HCT116 (cell line): ENCODE data around the gene HAO2. TPM values are rescaled to one million over a fixed set of nuclear protein-coding genes. Genes with fewer than 3 reads are reported as not detected.

Source experiments
- ATAC-seq: fragments of 200-7000 bp; cut with Tn5 transposase; 2 replicates; pipeline ENCODE4 v1.9.1; 2020; ENCODE audit warnings: mild to moderate bottlenecking, moderate library complexity
- BruUV-seq: library from RNA; stranded (reverse); fragments of 400-500 nt; replicated peaks from 2 replicates; lab custom pipeline; 2021; lab: Mats Ljungman, UMichigan
- CTCF ChIA-PET: fragments of 300-600 bp; sonication (Branson Sonifier 250); formaldehyde crosslinking; loops from one replicate; lab custom pipeline; 2021; ENCODE audit warnings: antibody characterized with exemption; lab: Charles Lee
- POLR2A ChIA-PET: fragments of 300-600, 350-600 bp; sonication (Branson Sonifier 250); formaldehyde crosslinking; loops from one replicate; lab custom pipeline; 2021; ENCODE audit warnings: antibody characterized with exemption; lab: Charles Lee
- RAD21 ChIA-PET, 2 experiments: fragments of 300-600 bp; sonication (Branson Sonifier 250); formaldehyde crosslinking; loops; one replicate each; lab custom pipeline; 2023; ENCODE audit warnings: low total read pairs in 2 of 2; ENCODE audit not compliant: uncharacterized antibody in 2 of 2, unreplicated experiment in 2 of 2, low non-redundant PET in 1 of 2; lab: Charles Lee
- DNase-seq: peaks from one replicate; pipeline ENCODE4 v3.0.0-alpha.2; 2010; ENCODE audit warnings: low read depth, low spot score
- H2AFZ ChIP-seq: fragments of 200-600 bp; shearing (Covaris generic), sonication (generic); 2 replicates; pipeline ENCODE4 v1.6.1; 2017; ENCODE audit warnings: low read depth, mixed run types, mixed read lengths, antibody characterized with exemption, low read length; ENCODE audit not compliant: poor library complexity, severe bottlenecking
- H3K27ac ChIP-seq: 2 replicates; pipeline ENCODE4 v1.5.1; 2012; ENCODE audit warnings: low read depth, low read length
- H3K27me3 ChIP-seq: fragments of 200-600 bp; sonication (generic); 2 replicates; pipeline ENCODE4 v1.6.1; 2016; ENCODE audit warnings: mixed run types, low read length, mixed read lengths; ENCODE audit not compliant: insufficient read depth
- H3K36me3 ChIP-seq, 2 experiments: fragments of 200-500 bp in 1 of 2; fragments of 200-600 bp in 1 of 2; sonication (Bioruptor generic) in 1 of 2; sonication (generic) in 1 of 2; 2 replicates each; pipeline versions ENCODE4 v1.5.1 to v1.6.1; 2014 to 2016; ENCODE audit warnings: low read length in 2 of 2, inconsistent platforms in 1 of 2, mixed read lengths in 1 of 2, mixed run types in 1 of 2; ENCODE audit not compliant: insufficient read depth in 2 of 2, control insufficient read depth in 1 of 2
- H3K4me1 ChIP-seq, 2 experiments: fragments of 200-600 bp in 1 of 2; sonication (generic) in 1 of 2; 2 replicates each; pipeline versions ENCODE4 v1.5.1 to v1.6.1; 2012 to 2017; ENCODE audit warnings: low read length in 2 of 2, inconsistent platforms in 1 of 2, mild to moderate bottlenecking in 1 of 2, mixed read lengths in 1 of 2, mixed run types in 1 of 2, moderate library complexity in 1 of 2; ENCODE audit not compliant: insufficient read depth in 2 of 2, control insufficient read depth in 1 of 2
- H3K4me2 ChIP-seq: fragments of 200-600 bp; sonication (generic); 2 replicates; pipeline ENCODE4 v1.6.1; 2017; ENCODE audit warnings: mixed run types, low read length, mixed read lengths
- H3K4me3 ChIP-seq, 2 experiments: fragments of 200-600 bp in 1 of 2; sonication (generic) in 1 of 2; replicated peaks in 1 of 2; 2 replicates each; pipeline ENCODE4 v1.5.1; 2011 to 2016; ENCODE audit warnings: low read length in 2 of 2, control low read depth in 1 of 2, low read depth in 1 of 2, mild to moderate bottlenecking in 1 of 2, mixed read lengths in 1 of 2, mixed run types in 1 of 2
- H3K79me2 ChIP-seq: fragments of 200-600 bp; sonication (generic); 2 replicates; pipeline ENCODE4 v1.6.1; 2017; ENCODE audit warnings: mild to moderate bottlenecking, mixed run types, low read length, moderate library complexity, mixed read lengths; ENCODE audit not compliant: insufficient read depth
- H3K9ac ChIP-seq: fragments of 200-600 bp; sonication (generic); 2 replicates; pipeline ENCODE4 v1.6.1; 2016; ENCODE audit warnings: low read length, mixed read lengths
- H3K9me2 ChIP-seq: fragments of 200-600 bp; sonication (generic), shearing (Covaris generic); 2 replicates; pipeline ENCODE4 v1.6.1; 2017; ENCODE audit warnings: mixed run types, mild to moderate bottlenecking, moderate library complexity; ENCODE audit not compliant: insufficient read depth
- H3K9me3 ChIP-seq, 2 experiments: fragments of 200-500 bp in 1 of 2; fragments of 200-600 bp in 1 of 2; sonication (Bioruptor generic) in 1 of 2; sonication (generic) in 1 of 2; 2 replicates each; pipeline ENCODE4 v1.6.1; 2014 to 2017; ENCODE audit warnings: low read length in 2 of 2, mixed read lengths in 2 of 2, inconsistent platforms in 1 of 2, low read depth in 1 of 2, mild to moderate bottlenecking in 1 of 2, mixed run types in 1 of 2, moderate library complexity in 1 of 2; ENCODE audit not compliant: control insufficient read depth in 1 of 2, insufficient read depth in 1 of 2
- H4K20me1 ChIP-seq: fragments of 200-600 bp; sonication (generic), shearing (Covaris generic); 2 replicates; pipeline ENCODE4 v1.6.1; 2017; ENCODE audit warnings: mixed run types, mild to moderate bottlenecking, moderate library complexity; ENCODE audit not compliant: insufficient read depth
- CBX3 ChIP-seq: IDR thresholded peaks from 2 replicates; pipeline ENCODE4 v1.6.1; 2012; ENCODE audit warnings: low read depth
- ELF1 ChIP-seq: IDR thresholded peaks from 2 replicates; pipeline ENCODE4 v1.6.1; 2012; ENCODE audit warnings: low read depth, borderline replicate concordance
- EZH2 ChIP-seq: fragments of 200-600 bp; sonication (generic); IDR thresholded peaks from 2 replicates; pipeline ENCODE4 v1.6.1; 2017; ENCODE audit warnings: antibody characterized with exemption, mixed run types
- EZH2phosphoT487 ChIP-seq: fragments of 200-600 bp; IDR thresholded peaks from 2 replicates; pipeline ENCODE4 v1.6.1; 2018; ENCODE audit warnings: antibody characterized with exemption, borderline replicate concordance
- FOSL1 ChIP-seq: IDR thresholded peaks from 2 replicates; pipeline ENCODE4 v1.6.1; 2012; ENCODE audit warnings: low read depth
- JUND ChIP-seq: IDR thresholded peaks from 2 replicates; pipeline ENCODE4 v1.6.1; 2012
- POLR2AphosphoS5 ChIP-seq: IDR thresholded peaks from 2 replicates; pipeline ENCODE4 v1.6.1; 2011; ENCODE audit warnings: mild to moderate bottlenecking, low read depth, low read length, moderate library complexity
- RAD21 ChIP-seq: IDR thresholded peaks from 2 replicates; pipeline ENCODE4 v1.6.1; 2012; ENCODE audit warnings: low read depth, mild to moderate bottlenecking
- SIN3A ChIP-seq: IDR thresholded peaks from 2 replicates; pipeline ENCODE4 v1.6.1; 2012; ENCODE audit warnings: low read depth
- SP1 ChIP-seq: IDR thresholded peaks from 2 replicates; pipeline ENCODE4 v1.6.1; 2012; ENCODE audit warnings: low read depth
- SRF ChIP-seq: IDR thresholded peaks from 2 replicates; pipeline ENCODE4 v1.6.1; 2012; ENCODE audit warnings: low read depth
- TCF7L2 ChIP-seq: IDR thresholded peaks from 2 replicates; pipeline ENCODE4 v1.7.0; 2011; ENCODE audit warnings: borderline replicate concordance, inconsistent platforms; ENCODE audit not compliant: insufficient read depth, insufficient read length; ENCODE audit errors: extremely low read depth
- YY1 ChIP-seq: IDR thresholded peaks from 2 replicates; pipeline ENCODE4 v1.6.1; 2011; ENCODE audit warnings: low read length, low read depth, moderate library complexity, mild to moderate bottlenecking; ENCODE audit not compliant: insufficient replicate concordance; ENCODE audit errors: extremely low read depth
- ZFX ChIP-seq: fragments of 450-650 bp; IDR thresholded peaks from 2 replicates; pipeline ENCODE4 v1.6.1; 2017
- ZNF274 ChIP-seq: fragments of 200-500 bp; sonication (Bioruptor generic); IDR thresholded peaks from 2 replicates; pipeline ENCODE4 v1.6.1; 2014; ENCODE audit warnings: mild to moderate bottlenecking, low read depth, low read length, inconsistent platforms
- intact Hi-C: fragments of 100-400 bp; cut with micrococcal nuclease; formaldehyde crosslinking; loops from 2 replicates; pipeline ENCODE4 v1.10.0; 2022
- total RNA-seq: library from RNA; stranded (reverse); gene quantifications from one replicate; pipeline ENCODE4 v1.2.1, GENCODE V29; 2021; ENCODE audit not compliant: unreplicated experiment
- TF ChIP-seq, protein P1 (sequence below): IDR thresholded peaks from 2 replicates; pipeline ENCODE4 v1.6.1; 2012
- TF ChIP-seq, protein P2 (sequence below), 3 experiments: fragments of 200-600 bp in 1 of 3; sonication (generic) in 1 of 3; IDR thresholded peaks in 2 of 3; conservative IDR thresholded peaks in 1 of 3; 2 replicates each; pipeline ENCODE4 v1.5.1; 2012 to 2017; ENCODE audit warnings: low read depth in 2 of 3, low read length in 2 of 3, antibody characterized with exemption in 1 of 3, borderline replicate concordance in 1 of 3, control low read depth in 1 of 3, mild to moderate bottlenecking in 1 of 3, mixed read lengths in 1 of 3, mixed run types in 1 of 3, moderate library complexity in 1 of 3; ENCODE audit not compliant: insufficient read depth in 1 of 3
- TF ChIP-seq, protein P3 (sequence below): IDR thresholded peaks from 2 replicates; pipeline ENCODE4 v1.6.1; 2011; ENCODE audit warnings: mild to moderate bottlenecking, low read length, moderate library complexity; ENCODE audit not compliant: insufficient replicate concordance; ENCODE audit errors: extremely low read depth

The HAO2 gene
- total RNA-seq, 1 experiment from 2014 or later: not detected

DNA sequence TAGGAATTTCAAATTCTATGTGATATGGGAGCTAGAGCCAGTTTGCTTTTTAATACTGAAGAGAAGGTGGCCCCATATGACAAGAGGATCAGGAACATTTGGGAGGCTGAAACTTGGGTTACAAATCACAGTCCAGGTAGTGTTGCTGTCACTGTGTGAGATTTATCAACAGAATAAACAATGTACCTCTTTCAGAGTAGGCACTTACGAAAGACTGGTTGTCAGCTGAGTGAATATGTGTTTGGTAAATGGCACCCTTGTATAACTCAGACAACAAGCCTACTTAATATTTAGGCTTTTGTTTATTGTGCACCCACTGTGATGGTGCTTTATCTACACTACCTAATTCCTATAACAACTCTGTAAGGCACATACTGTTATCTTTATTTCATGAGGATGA is 7.4 kb upstream of the HAO2 start:
- BruUV-seq: no TSS peak
- no peak overlapping the region for H3K4me3 ChIP-seq
- CTCF ChIA-PET: no interaction called here
- no peaks in the 10 kb centered on the region for H4K20me1 ChIP-seq
- H3K9ac ChIP-seq: no peak overlapping the region
- no peak overlapping the region for H2AFZ ChIP-seq
- RAD21 ChIA-PET: interaction anchor here in 1 of 2 experiments (0.8 kb wide), 1 partner anchor 49 kb away, joined by 3 read pairs; no protein-coding TSS in a partner anchor
- H3K79me2 ChIP-seq: no peaks in the 10 kb centered on the region
- no peaks in the 10 kb centered on the region for H3K9me2 ChIP-seq
- POLR2A ChIA-PET: interaction anchor here (0.6 kb wide), 1 partner anchor 96 kb away, joined by 3 read pairs; no protein-coding TSS in a partner anchor
- intact Hi-C loops: no loop called here
- peaks cover 16% of the 10 kb centered on the region for H3K27me3 ChIP-seq
- no peak for TF ChIP-seq ELF1
- no peak for TF ChIP-seq EZH2phosphoT487
- no peak for TF ChIP-seq ZNF274
- no peak for TF ChIP-seq EZH2
- no peak for TF ChIP-seq POLR2AphosphoS5
- TF ChIP-seq, protein P1, sequence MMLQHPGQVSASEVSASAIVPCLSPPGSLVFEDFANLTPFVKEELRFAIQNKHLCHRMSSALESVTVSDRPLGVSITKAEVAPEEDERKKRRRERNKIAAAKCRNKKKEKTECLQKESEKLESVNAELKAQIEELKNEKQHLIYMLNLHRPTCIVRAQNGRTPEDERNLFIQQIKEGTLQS: no peak
- no peak for TF ChIP-seq TCF7L2
- TF ChIP-seq SRF: no peak
- no peak for TF ChIP-seq FOSL1
- no peak for TF ChIP-seq ZFX
- no peak for TF ChIP-seq SIN3A
- no peak for TF ChIP-seq RAD21
- no peak for TF ChIP-seq JUND
- no peak for TF ChIP-seq YY1
- TF ChIP-seq, protein P2, sequence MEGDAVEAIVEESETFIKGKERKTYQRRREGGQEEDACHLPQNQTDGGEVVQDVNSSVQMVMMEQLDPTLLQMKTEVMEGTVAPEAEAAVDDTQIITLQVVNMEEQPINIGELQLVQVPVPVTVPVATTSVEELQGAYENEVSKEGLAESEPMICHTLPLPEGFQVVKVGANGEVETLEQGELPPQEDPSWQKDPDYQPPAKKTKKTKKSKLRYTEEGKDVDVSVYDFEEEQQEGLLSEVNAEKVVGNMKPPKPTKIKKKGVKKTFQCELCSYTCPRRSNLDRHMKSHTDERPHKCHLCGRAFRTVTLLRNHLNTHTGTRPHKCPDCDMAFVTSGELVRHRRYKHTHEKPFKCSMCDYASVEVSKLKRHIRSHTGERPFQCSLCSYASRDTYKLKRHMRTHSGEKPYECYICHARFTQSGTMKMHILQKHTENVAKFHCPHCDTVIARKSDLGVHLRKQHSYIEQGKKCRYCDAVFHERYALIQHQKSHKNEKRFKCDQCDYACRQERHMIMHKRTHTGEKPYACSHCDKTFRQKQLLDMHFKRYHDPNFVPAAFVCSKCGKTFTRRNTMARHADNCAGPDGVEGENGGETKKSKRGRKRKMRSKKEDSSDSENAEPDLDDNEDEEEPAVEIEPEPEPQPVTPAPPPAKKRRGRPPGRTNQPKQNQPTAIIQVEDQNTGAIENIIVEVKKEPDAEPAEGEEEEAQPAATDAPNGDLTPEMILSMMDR (IDR thresholded peaks at IDR 0.05 in 2 of 3, conservative IDR thresholded peaks at IDR 0.05 in 1 of 3; ENCODE audit: borderline replicate concordance in 1 of 3, insufficient read depth in 1 of 3, low read depth in 2 of 3, low read length in 2 of 3): no peak
- TF ChIP-seq CBX3: no peak
- TF ChIP-seq SP1: no peak
- TF ChIP-seq, protein P3, sequence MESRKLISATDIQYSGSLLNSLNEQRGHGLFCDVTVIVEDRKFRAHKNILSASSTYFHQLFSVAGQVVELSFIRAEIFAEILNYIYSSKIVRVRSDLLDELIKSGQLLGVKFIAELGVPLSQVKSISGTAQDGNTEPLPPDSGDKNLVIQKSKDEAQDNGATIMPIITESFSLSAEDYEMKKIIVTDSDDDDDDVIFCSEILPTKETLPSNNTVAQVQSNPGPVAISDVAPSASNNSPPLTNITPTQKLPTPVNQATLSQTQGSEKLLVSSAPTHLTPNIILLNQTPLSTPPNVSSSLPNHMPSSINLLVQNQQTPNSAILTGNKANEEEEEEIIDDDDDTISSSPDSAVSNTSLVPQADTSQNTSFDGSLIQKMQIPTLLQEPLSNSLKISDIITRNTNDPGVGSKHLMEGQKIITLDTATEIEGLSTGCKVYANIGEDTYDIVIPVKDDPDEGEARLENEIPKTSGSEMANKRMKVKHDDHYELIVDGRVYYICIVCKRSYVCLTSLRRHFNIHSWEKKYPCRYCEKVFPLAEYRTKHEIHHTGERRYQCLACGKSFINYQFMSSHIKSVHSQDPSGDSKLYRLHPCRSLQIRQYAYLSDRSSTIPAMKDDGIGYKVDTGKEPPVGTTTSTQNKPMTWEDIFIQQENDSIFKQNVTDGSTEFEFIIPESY: no peak
- TF ChIP-seq, all 23 proteins: peak for 0
- no peaks in the 10 kb centered on the region for H3K36me3 ChIP-seq
- no peak overlapping the region for H3K4me2 ChIP-seq
- DNase-seq: no peak
- H3K4me1 ChIP-seq: no peaks in the 10 kb centered on the region
- no peak for ATAC-seq
- H3K9me3 ChIP-seq: no peaks in the 10 kb centered on the region
- H3K27ac ChIP-seq: no peak overlapping the region
